OCI-LY7 (cell line): ENCODE results near the gene STIM2. TPM values are rescaled to one million over a fixed set of nuclear protein-coding genes. Genes with fewer than 3 reads are reported as not detected.

Source experiments
- BruUV-seq: library from RNA; stranded (reverse); fragments of 400-500 nt; replicated peaks from 2 replicates; lab custom pipeline; 2021; lab: Mats Ljungman, UMichigan
- CTCF ChIA-PET: fragments of 300-600 bp; sonication (Branson Sonifier 250); formaldehyde crosslinking; loops from one replicate; lab custom pipeline; 2022; ENCODE audit warnings: antibody characterized with exemption; ENCODE audit not compliant: unreplicated experiment; lab: Charles Lee
- POLR2A ChIA-PET: fragments of 300-600 bp; sonication (Branson Sonifier 250); formaldehyde crosslinking; loops from one replicate; lab custom pipeline; 2022; ENCODE audit warnings: antibody characterized with exemption; lab: Charles Lee
- DNase-seq: peaks from one replicate; pipeline ENCODE4 v3.0.0-alpha.2; 2015; ENCODE audit warnings: low spot score
- H2AFZ ChIP-seq: fragments of 200-600 bp; sonication (generic), shearing (Covaris generic); 2 replicates; pipeline ENCODE4 v1.6.1; 2014; ENCODE audit warnings: mild to moderate bottlenecking, antibody characterized with exemption, low read length, moderate library complexity
- H3K27ac ChIP-seq: fragments of 200-600 bp; sonication (generic); 2 replicates; pipeline ENCODE4 v1.5.1; 2014; ENCODE audit warnings: mixed run types, low read depth, mild to moderate bottlenecking, moderate library complexity, low read length, inconsistent platforms; ENCODE audit not compliant: poor library complexity, severe bottlenecking
- H3K36me3 ChIP-seq: fragments of 200-600 bp; sonication (generic); 2 replicates; pipeline ENCODE4 v1.6.1; 2014; ENCODE audit warnings: mild to moderate bottlenecking, antibody characterized with exemption, low read length, moderate library complexity, mixed read lengths; ENCODE audit not compliant: insufficient read depth
- H3K4me1 ChIP-seq: fragments of 200-600 bp; sonication (generic); 2 replicates; pipeline ENCODE4 v1.5.1; 2014; ENCODE audit warnings: mild to moderate bottlenecking, low read length; ENCODE audit not compliant: insufficient read depth, poor library complexity, severe bottlenecking
- H3K4me2 ChIP-seq: fragments of 200-600 bp; sonication (generic); 2 replicates; pipeline ENCODE4 v1.6.1; 2014; ENCODE audit warnings: mild to moderate bottlenecking, low read length
- H3K4me3 ChIP-seq: fragments of 200-600 bp; sonication (generic); 2 replicates; pipeline ENCODE4 v1.5.1; 2014; ENCODE audit warnings: mild to moderate bottlenecking, low read depth, low read length; ENCODE audit not compliant: poor library complexity, severe bottlenecking
- H3K79me2 ChIP-seq: fragments of 200-600 bp; sonication (generic); 2 replicates; pipeline ENCODE4 v1.6.1; 2016; ENCODE audit warnings: low read depth, mild to moderate bottlenecking, low read length, moderate library complexity, mixed read lengths; ENCODE audit not compliant: insufficient read depth
- H3K9me2 ChIP-seq: fragments of 200-600 bp; sonication (generic); 2 replicates; pipeline ENCODE4 v1.6.1; 2016; ENCODE audit warnings: mild to moderate bottlenecking, low read length, mixed read lengths; ENCODE audit not compliant: insufficient read depth
- H3K9me3 ChIP-seq: fragments of 200-600 bp; sonication (generic); 2 replicates; pipeline ENCODE4 v1.6.1; 2014; ENCODE audit warnings: mild to moderate bottlenecking, mixed run types, low read length, mixed read lengths
- H4K20me1 ChIP-seq: fragments of 200-600 bp; sonication (generic); 2 replicates; pipeline ENCODE4 v1.6.1; 2014; ENCODE audit warnings: mild to moderate bottlenecking, antibody characterized with exemption, low read length, moderate library complexity, mixed read lengths; ENCODE audit not compliant: insufficient read depth
- EZH2phosphoT487 ChIP-seq: fragments of 200-600 bp; sonication (generic); IDR thresholded peaks from 2 replicates; pipeline ENCODE4 v1.6.1; 2018; ENCODE audit warnings: low read depth, borderline replicate concordance, mild to moderate bottlenecking, mixed run types, antibody characterized with exemption, low read length, moderate library complexity, mixed read lengths
- intact Hi-C: fragments of 100-400 bp; cut with micrococcal nuclease; formaldehyde crosslinking; loops from one replicate; pipeline ENCODE4 v1.10.0; 2022; ENCODE audit not compliant: unreplicated experiment
- total RNA-seq, 2 experiments: library from RNA; depleted of rRNA in 1 of 2; stranded (reverse); fragments of >200 nt in 1 of 2; shearing (Covaris generic) in 1 of 2; gene quantifications; 2 replicates each; pipeline ENCODE4 v1.2.3, GENCODE V29; 2014 to 2022
- TF ChIP-seq, protein P1 (sequence below): fragments of 200-600 bp; sonication (generic); conservative IDR thresholded peaks from 2 replicates; pipeline ENCODE4 v1.5.1; 2014; ENCODE audit warnings: mild to moderate bottlenecking, antibody characterized with exemption, low read length, moderate library complexity, mixed read lengths

Gene STIM2
- total RNA-seq, 2 experiments from 2014 or later: 108 to 309 TPM

DNA sequence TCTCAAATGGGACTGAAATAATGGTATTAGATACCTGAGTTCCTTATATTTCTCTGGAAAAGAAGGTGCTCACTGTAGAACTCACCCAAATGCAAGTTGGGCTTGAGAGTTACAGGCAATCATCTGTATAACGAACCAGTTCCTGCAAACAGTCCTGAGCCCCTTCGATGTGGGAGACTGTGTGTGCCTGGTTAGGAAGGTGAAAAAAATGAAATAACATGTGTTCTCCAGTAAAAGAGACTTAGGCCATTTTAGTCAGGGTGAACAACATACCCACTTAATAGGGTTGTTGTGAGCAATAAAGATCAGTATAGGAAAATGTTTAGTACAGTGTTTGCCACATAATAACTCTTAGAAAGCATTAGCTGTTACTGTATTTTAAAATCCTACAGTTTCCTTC is 23.4 kb downstream of the STIM2 start:
- BruUV-seq: TSS peak; percentile 99
- Histone ChIP-seq H3K4me2 (peak overlapping the region; percentile 94), H3K4me3 (peak overlapping the region; percentile 62), H2AFZ (no peak overlapping the region), H3K79me2 (peaks cover 100% of the 10 kb centered on the region), H3K9me3 (peaks cover 36% of the 10 kb centered on the region), H3K27ac (peak overlapping the region; percentile 95), H4K20me1 (peaks cover 9% of the 10 kb centered on the region), H3K4me1 (peaks cover 66% of the 10 kb centered on the region), H3K9me2 (no peaks in the 10 kb centered on the region), H3K36me3 (peaks cover 54% of the 10 kb centered on the region)
- ChIA-PET CTCF (no interaction called here), POLR2A (interaction anchor here (0.5 to 7.5 kb wide), 13 partner anchors 10 to 817 kb away, joined by 3 to 110 read pairs (median 20); partner anchors contain the start of gene STIM2)
- TF ChIP-seq, protein P1, sequence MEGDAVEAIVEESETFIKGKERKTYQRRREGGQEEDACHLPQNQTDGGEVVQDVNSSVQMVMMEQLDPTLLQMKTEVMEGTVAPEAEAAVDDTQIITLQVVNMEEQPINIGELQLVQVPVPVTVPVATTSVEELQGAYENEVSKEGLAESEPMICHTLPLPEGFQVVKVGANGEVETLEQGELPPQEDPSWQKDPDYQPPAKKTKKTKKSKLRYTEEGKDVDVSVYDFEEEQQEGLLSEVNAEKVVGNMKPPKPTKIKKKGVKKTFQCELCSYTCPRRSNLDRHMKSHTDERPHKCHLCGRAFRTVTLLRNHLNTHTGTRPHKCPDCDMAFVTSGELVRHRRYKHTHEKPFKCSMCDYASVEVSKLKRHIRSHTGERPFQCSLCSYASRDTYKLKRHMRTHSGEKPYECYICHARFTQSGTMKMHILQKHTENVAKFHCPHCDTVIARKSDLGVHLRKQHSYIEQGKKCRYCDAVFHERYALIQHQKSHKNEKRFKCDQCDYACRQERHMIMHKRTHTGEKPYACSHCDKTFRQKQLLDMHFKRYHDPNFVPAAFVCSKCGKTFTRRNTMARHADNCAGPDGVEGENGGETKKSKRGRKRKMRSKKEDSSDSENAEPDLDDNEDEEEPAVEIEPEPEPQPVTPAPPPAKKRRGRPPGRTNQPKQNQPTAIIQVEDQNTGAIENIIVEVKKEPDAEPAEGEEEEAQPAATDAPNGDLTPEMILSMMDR: no peak
- TF ChIP-seq EZH2phosphoT487: no peak
- peak; percentile 37 for DNase-seq
- intact Hi-C loops: loop anchor here (1.0 to 2.0 kb wide), 2 partner anchors 23 to 57 kb away; no protein-coding TSS in a partner anchor

DNA sequence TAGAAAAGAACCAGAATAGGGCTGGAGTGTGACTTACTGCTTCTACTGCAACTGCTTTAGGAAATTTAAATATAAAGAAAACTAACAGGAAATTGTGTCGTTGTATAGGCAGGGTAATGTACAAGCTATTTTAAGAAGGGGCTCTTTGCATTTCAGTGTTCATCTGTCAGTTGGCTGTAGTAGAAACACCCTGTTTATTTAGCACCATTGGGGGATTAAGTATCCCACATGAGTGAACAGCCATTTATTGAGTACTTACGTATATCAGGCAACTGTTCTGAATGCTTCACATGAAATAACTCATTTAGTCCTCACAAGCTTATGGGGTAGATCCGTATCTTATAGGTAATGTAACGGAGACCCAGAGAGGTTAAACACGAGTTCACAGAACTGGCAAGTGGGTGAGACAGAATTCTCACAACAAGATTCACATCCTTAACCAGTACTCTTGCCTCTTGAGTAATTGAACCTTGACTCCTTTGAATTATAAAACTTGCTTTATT is 23.9 kb downstream of the STIM2 start:
- ChIA-PET CTCF (no interaction called here), POLR2A (interaction anchor here (0.5 to 7.5 kb wide), 17 partner anchors 10 to 816 kb away, joined by 3 to 110 read pairs (median 5); partner anchors contain the start of gene STIM2)
- H3K9me2 ChIP-seq: no peaks in the 10 kb centered on the region
- peak overlapping the region; percentile 95 for H3K27ac ChIP-seq
- intact Hi-C loops: loop anchor here (1.0 to 2.0 kb wide), 2 partner anchors 23 to 58 kb away; no protein-coding TSS in a partner anchor
- H3K79me2 ChIP-seq: peaks cover 100% of the 10 kb centered on the region
- peak; percentile 76 for DNase-seq
- peak overlapping the region; percentile 94 for H3K4me2 ChIP-seq
- peaks cover 36% of the 10 kb centered on the region; the same call in 1 of the 2 replicates for H3K9me3 ChIP-seq
- peak overlapping the region; percentile 62 for H3K4me3 ChIP-seq
- H2AFZ ChIP-seq: no peak overlapping the region
- TF ChIP-seq, protein P1: no peak
- no peak for TF ChIP-seq EZH2phosphoT487
- H3K4me1 ChIP-seq: peaks cover 65% of the 10 kb centered on the region
- peaks cover 54% of the 10 kb centered on the region for H3K36me3 ChIP-seq
- BruUV-seq: no TSS peak
- H4K20me1 ChIP-seq: peaks cover 9% of the 10 kb centered on the region

DNA sequence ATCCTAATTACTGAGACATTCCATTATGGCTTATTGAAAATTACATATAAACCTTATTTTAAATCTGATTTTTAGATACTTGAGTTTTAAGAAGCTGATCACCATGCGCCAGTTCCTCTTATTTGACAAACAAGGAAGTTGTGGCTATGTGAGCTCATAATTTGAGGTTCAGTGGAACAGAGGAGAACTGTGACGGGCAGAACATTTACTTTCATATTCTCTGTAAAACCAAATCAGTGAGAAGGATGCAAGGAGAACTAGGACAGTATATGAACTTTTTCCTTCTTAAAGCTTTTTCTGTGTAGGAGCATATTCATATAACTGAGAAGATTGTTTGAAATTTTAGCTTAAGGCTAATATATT is 25.3 kb downstream of the STIM2 start:
- peak overlapping the region; percentile 94 for H3K4me2 ChIP-seq
- TF ChIP-seq, protein P1: no peak
- TF ChIP-seq EZH2phosphoT487: no peak
- peaks cover 100% of the 10 kb centered on the region for H3K79me2 ChIP-seq
- intact Hi-C loops: loop anchor here (2.0 kb wide), 1 partner anchor 59 kb away; no protein-coding TSS in a partner anchor
- H3K36me3 ChIP-seq: peaks cover 54% of the 10 kb centered on the region
- no TSS peak for BruUV-seq
- POLR2A ChIA-PET: interaction anchor here (0.6 to 7.5 kb wide), 22 partner anchors 8 to 149 kb away, joined by 3 to 110 read pairs (median 7); partner anchors contain the start of gene STIM2
- CTCF ChIA-PET: interaction anchor here (0.8 to 1.7 kb wide), 3 partner anchors 19 to 116 kb away, joined by 3 to 6 read pairs (median 5); no protein-coding TSS in a partner anchor
- peaks cover 9% of the 10 kb centered on the region for H4K20me1 ChIP-seq
- H2AFZ ChIP-seq: no peak overlapping the region
- peaks cover 32% of the 10 kb centered on the region; the same call in 1 of the 2 replicates for H3K9me3 ChIP-seq
- H3K27ac ChIP-seq: peak overlapping the region; percentile 95
- H3K4me3 ChIP-seq: peak overlapping the region; percentile 61
- peak; percentile 88 for DNase-seq
- peaks cover 62% of the 10 kb centered on the region for H3K4me1 ChIP-seq
- H3K9me2 ChIP-seq: no peaks in the 10 kb centered on the region
